Loucy (cell line): Measurements from ENCODE around the gene FBXL14.

Experiments
- H2AFZ ChIP-seq: fragments of 200-600 bp; sonication (generic); 2 replicates; pipeline ENCODE4 v1.6.0; 2016; ENCODE audit warnings: antibody characterized with exemption, mild to moderate bottlenecking, low read length, moderate library complexity
- H3F3A ChIP-seq: fragments of 200-600 bp; 2 replicates; pipeline ENCODE4 v1.6.0; 2016; ENCODE audit warnings: antibody characterized with exemption, low read depth, mild to moderate bottlenecking
- H3K27me3 ChIP-seq: fragments of 200-600 bp; sonication (generic); 2 replicates; pipeline ENCODE4 v1.6.1; 2014; ENCODE audit warnings: low read length, mild to moderate bottlenecking; ENCODE audit not compliant: insufficient read depth, poor library complexity, severe bottlenecking
- H3K36me3 ChIP-seq: fragments of 200-600 bp; sonication (generic); 2 replicates; pipeline ENCODE4 v1.6.1; 2016; ENCODE audit warnings: low read length; ENCODE audit not compliant: insufficient read depth
- H3K4me1 ChIP-seq: fragments of 200-600 bp; sonication (generic); 2 replicates; pipeline ENCODE4 v1.5.1; 2014; ENCODE audit warnings: low read length, mild to moderate bottlenecking; ENCODE audit not compliant: insufficient read depth, poor library complexity, severe bottlenecking
- H3K4me2 ChIP-seq: fragments of 200-600 bp; sonication (generic); 2 replicates; pipeline ENCODE4 v1.6.0; 2014; ENCODE audit warnings: antibody characterized with exemption, low read length, low read depth, mild to moderate bottlenecking; ENCODE audit not compliant: poor library complexity, severe bottlenecking
- H3K4me3 ChIP-seq: fragments of 200-600 bp; sonication (generic); 2 replicates; pipeline ENCODE4 v1.5.1; 2014; ENCODE audit warnings: low read length, mild to moderate bottlenecking, mixed read lengths; ENCODE audit not compliant: poor library complexity, severe bottlenecking
- H3K79me2 ChIP-seq: fragments of 200-600 bp; sonication (generic); 2 replicates; pipeline ENCODE4 v1.6.1; 2014; ENCODE audit warnings: low read length; ENCODE audit not compliant: insufficient read depth
- H3K9ac ChIP-seq: fragments of 200-600 bp; sonication (generic); 2 replicates; pipeline ENCODE4 v1.6.0; 2014; ENCODE audit warnings: mild to moderate bottlenecking, low read depth, low read length, moderate library complexity; ENCODE audit not compliant: poor library complexity, severe bottlenecking
- H3K9me2 ChIP-seq: fragments of 200-600 bp; sonication (generic); replicated peaks from 2 replicates; pipeline ENCODE4 v1.6.1; 2016; ENCODE audit warnings: low read depth, low read length, mixed read lengths
- H3K9me3 ChIP-seq: fragments of 200-600 bp; sonication (generic); 2 replicates; pipeline ENCODE4 v1.6.1; 2014; ENCODE audit warnings: mild to moderate bottlenecking, antibody characterized with exemption, low read length, low read depth; ENCODE audit not compliant: insufficient read depth
- H4K20me1 ChIP-seq: fragments of 200-600 bp; sonication (generic); 2 replicates; pipeline ENCODE4 v1.6.0; 2014; ENCODE audit warnings: antibody characterized with exemption, low read length, mild to moderate bottlenecking; ENCODE audit not compliant: insufficient read depth, poor library complexity, severe bottlenecking
- EZH2phosphoT487 ChIP-seq: fragments of 200-600 bp; IDR thresholded peaks from 2 replicates; pipeline ENCODE4 v1.6.1; 2018; ENCODE audit warnings: antibody characterized with exemption, mild to moderate bottlenecking, moderate library complexity, borderline replicate concordance
- TF ChIP-seq, protein P1 (sequence below): fragments of 200-600 bp; sonication (generic); conservative IDR thresholded peaks from 2 replicates; pipeline ENCODE4 v1.5.1; 2014; ENCODE audit warnings: mild to moderate bottlenecking, antibody characterized with exemption, low read length

Gene FBXL14

DNA sequence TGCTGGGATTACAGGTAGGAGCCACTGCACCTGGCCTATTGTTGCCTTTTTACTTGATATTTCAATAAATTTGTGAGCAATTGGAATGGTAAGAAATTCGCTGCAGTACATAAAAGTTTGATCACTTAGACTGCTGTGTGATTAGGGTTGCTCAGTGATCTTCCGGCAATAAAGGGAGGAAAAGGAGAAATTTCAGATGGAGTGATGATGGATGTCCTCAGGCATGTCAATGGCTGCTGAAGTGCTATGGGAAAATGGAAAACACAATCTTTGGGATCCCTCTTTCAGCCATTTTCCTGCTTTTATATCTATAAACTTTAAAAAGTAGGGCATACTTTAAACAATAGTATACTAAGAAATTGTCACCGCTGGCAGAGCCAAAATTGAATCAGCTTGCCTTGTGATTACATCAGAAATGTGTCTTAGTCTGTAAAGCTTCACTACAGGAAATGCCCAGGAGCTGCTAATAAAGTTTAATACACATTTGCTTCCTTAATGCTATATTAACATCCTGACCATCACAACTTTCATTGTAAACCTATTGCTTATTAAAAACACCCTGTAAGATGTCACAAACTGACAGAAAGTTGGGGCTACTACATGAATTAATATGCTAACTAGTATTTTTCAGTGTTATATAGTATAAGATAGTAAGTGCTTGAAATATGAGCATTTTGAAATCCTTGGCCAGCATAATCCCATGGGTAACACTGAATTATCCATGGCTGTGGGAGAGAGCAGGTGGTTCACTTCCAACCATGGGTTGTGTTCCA is 13.7 kb upstream of the FBXL14 start:
- H3K4me2 ChIP-seq: peak overlapping the region; percentile 36

DNA sequence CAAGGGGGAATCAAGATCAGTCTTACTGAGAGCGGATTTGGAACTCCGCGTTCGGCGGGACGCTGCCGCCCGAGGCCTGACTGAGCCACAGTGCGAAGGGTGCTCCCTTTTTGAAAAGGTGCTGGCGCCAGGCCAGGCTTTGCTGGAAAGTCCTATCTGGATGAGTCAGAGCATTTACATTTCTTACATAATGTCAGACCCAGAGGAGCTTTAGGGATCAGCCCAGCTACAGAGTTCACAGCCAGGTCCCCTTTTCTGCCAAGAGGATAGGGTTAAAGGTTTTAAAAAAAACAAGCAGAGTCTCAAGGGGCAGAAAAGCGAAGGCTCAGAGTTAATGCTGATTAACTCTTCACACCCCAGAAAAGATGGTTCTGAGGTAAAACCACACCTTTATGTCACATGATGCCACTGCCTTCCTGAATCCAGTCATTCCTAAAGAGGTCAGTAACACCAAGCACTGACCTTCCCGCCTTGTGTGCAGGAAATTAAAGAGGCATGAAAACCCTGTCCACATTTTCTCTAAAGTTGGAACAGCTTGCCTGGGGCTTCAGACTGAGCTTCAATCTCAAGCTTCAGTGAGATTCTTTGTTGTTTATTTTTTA is 11.7 kb upstream of the FBXL14 start:
- Histone ChIP-seq H3K36me3 (no peaks in the 10 kb centered on the region), H3K9ac (no peak overlapping the region), H4K20me1 (no peaks in the 10 kb centered on the region), H3F3A (no peaks in the 10 kb centered on the region), H3K9me3 (no peaks in the 10 kb centered on the region), H3K9me2 (no peaks in the 10 kb centered on the region), H3K4me3 (no peak overlapping the region), H3K79me2 (no peaks in the 10 kb centered on the region), H2AFZ (peak overlapping the region; percentile 35; the same call in 1 of the 2 replicates), H3K4me2 (peak overlapping the region; percentile 62), H3K4me1 (peaks cover 25% of the 10 kb centered on the region), H3K27me3 (no peaks in the 10 kb centered on the region)
- TF ChIP-seq, protein P1, sequence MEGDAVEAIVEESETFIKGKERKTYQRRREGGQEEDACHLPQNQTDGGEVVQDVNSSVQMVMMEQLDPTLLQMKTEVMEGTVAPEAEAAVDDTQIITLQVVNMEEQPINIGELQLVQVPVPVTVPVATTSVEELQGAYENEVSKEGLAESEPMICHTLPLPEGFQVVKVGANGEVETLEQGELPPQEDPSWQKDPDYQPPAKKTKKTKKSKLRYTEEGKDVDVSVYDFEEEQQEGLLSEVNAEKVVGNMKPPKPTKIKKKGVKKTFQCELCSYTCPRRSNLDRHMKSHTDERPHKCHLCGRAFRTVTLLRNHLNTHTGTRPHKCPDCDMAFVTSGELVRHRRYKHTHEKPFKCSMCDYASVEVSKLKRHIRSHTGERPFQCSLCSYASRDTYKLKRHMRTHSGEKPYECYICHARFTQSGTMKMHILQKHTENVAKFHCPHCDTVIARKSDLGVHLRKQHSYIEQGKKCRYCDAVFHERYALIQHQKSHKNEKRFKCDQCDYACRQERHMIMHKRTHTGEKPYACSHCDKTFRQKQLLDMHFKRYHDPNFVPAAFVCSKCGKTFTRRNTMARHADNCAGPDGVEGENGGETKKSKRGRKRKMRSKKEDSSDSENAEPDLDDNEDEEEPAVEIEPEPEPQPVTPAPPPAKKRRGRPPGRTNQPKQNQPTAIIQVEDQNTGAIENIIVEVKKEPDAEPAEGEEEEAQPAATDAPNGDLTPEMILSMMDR: no peak
- no peak for TF ChIP-seq EZH2phosphoT487

More for the DNA sequence above, 13.7 kb upstream of the FBXL14 start:
- TF ChIP-seq, protein P1: no peak
- TF ChIP-seq EZH2phosphoT487: no peak
- Histone ChIP-seq H3F3A (no peaks in the 10 kb centered on the region), H3K36me3 (no peaks in the 10 kb centered on the region), H3K27me3 (no peaks in the 10 kb centered on the region), H3K79me2 (no peaks in the 10 kb centered on the region), H2AFZ (peak overlapping the region; percentile 64), H3K9me3 (no peaks in the 10 kb centered on the region), H3K9ac (peak overlapping the region; percentile 34), H3K9me2 (no peaks in the 10 kb centered on the region), H4K20me1 (no peaks in the 10 kb centered on the region), H3K4me3 (no peak overlapping the region), H3K4me1 (peaks cover 13% of the 10 kb centered on the region)

DNA sequence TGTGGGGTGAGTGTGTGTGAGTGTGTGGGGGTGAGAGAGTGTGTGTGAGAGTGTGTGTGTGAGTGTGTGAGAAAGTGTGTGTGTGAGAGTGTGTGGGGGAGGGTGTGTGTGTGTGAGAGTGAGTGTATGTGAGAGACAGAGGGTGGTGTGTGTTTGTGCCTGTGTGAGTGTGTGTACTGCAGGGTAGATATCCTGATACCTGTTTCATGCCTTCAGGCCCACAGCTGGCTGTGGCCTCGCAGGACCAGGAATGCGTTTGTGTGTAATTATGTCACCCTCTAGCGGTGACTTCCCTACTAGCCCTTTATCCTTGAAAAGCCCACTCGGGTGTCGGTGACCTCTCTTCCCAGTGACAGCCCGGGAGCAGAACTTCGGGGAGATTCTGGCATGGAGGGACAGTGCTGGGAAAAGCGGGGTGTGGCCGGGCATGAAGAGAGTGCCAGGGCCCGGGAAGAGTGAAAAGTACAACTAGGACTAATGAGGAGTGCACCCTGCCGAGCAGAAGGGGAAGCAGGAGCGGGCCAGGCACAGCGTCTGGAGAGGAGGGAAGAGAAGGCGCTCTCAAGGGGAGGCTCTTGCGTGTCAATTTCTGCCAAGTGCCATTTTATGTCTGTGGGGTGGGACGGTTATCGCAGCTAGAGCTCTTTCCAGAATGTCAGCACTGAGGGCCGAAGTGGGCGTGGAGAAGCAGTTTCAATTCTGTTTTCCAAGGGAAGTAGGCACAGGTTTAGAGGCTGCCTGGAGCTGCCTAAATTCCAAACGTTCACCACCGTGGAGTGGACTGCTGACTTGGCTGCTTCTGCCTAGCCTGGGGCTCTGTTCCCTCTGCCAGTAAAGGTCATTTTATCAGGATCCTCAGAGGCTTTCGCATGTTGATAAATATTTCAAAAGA is 11.0 kb upstream of the FBXL14 start:
- Histone ChIP-seq H3F3A (no peaks in the 10 kb centered on the region), H3K79me2 (no peaks in the 10 kb centered on the region), H3K27me3 (no peaks in the 10 kb centered on the region), H3K9me3 (no peaks in the 10 kb centered on the region), H3K36me3 (no peaks in the 10 kb centered on the region), H3K4me3 (peak overlapping the region; percentile 41), H3K4me1 (peaks cover 26% of the 10 kb centered on the region), H4K20me1 (no peaks in the 10 kb centered on the region), H3K4me2 (peak overlapping the region; percentile 62), H3K9me2 (no peaks in the 10 kb centered on the region), H3K9ac (no peak overlapping the region), H2AFZ (peak overlapping the region; percentile 35)
- no peak for TF ChIP-seq EZH2phosphoT487
- TF ChIP-seq, protein P1: peak; percentile 77
